ENCODE measurements around the gene TRAPPC4.
"Not testable (repeated sequence)": the region's sequence is repeated elsewhere in the genome, so short reads cannot be mapped to it uniquely, and the experiment has no call there.

The TRAPPC4 gene

DNA sequence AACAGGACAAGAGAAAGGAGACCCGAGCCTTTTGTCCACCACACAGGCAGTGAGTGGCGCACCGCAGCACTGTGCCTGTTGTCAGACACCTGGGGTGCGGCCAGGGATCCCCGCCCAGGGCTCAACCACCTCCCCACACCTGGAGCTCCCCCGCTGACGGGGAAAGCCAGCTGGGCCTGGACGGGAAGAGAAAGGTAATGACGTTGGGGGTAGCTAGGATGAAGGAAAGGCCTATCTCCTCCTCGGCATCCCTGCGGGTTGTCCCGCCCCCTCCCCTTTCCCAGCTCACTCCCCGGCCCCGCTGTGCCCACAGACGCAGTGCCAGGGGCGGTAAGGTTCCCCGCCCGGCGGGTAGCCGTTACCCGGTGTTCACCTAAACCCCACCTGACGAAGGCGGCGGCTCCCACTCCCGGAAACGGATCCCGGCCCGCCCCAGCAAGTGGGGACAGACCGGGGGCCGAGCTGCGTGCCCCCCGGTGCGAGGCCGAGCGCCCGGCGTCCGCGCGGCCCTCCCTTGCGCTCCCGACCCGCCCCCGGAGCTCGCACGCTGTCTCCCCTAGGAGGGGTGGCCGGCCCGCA, 37.9 kb downstream of the TRAPPC4 start:
- Histone ChIP-seq H3K27ac (ENCODE audit: low read depth, low read length) (peak overlapping the region; percentile 85), H3K9me3 (ENCODE audit: low read length) (no peaks in the 10 kb centered on the region), H3K4me3 (ENCODE audit: low read depth in 1 of 2, low read length in 2 of 2) (peak overlapping the region; percentile 79 to 91), H3K36me3 (ENCODE audit: insufficient read depth, low read length) (peaks cover 36% of the 10 kb centered on the region), H3K27me3 (ENCODE audit: control insufficient read depth in 1 of 2, insufficient read depth in 2 of 2, low read length in 2 of 2) (no peaks in the 10 kb centered on the region), H3K9ac (ENCODE audit: low read length) (peak overlapping the region; percentile 78), H3K4me1 (ENCODE audit: insufficient read depth, low read length) (peaks cover 14% of the 10 kb centered on the region)

DNA sequence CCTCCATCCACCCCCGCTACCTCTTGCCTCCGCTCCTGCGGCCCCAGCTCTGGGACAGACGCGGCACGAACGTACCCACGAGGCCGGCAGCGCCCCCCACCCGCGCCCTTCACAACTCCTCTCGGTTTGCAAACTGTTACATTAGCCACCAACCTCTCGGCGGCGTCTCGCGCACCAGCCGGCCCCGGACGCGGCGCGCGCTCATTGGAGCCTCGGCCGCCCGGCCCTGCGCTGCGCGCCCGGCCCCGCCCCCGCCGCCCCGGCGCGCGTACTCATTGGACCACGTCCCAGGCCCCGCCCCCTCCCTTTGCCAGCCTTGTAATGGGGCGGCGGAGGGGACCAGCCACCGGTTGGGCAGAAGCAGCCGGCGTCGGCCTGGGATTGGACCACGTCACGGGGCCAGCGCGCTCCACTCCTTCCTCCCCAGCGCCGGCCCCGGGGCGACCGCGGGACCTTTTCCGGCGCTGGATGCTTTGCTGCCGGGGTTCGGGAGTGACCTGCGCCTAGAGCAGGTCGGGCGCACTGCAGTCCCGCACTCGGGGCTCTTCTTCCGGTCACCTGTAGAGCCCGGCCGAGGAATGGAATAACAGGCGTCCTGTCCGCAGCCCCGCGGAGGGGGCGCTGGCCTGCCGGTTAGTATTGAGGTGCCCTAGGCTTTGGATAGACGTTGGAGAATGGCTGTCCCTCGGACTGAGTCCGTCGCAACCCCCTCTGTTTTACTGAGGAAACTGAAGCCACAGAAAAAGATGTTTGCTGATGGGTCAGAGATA, 38.6 kb downstream of the TRAPPC4 start, which contains the start of gene HYOU1:
TSS of gene HYOU1 (minus strand) at position 206 of the 770 bp plus-strand sequence. CDS start 1,045 bp downstream, outside the sequence.
- Histone ChIP-seq H3K4me3 (ENCODE audit: low read depth in 1 of 2, low read length in 2 of 2) (peak within 1 kb of the TSS; percentile 91 to 92), H3K9me3 (ENCODE audit: low read length) (no peaks in the 10 kb centered on the region), H3K36me3 (ENCODE audit: insufficient read depth, low read length) (peaks cover 30% of the 10 kb centered on the region), H3K27ac (ENCODE audit: low read depth, low read length) (peak within 1 kb of the TSS; percentile 94), H3K27me3 (ENCODE audit: control insufficient read depth in 1 of 2, insufficient read depth in 2 of 2, low read length in 2 of 2) (no peaks in the 10 kb centered on the region), H3K9ac (ENCODE audit: low read length) (peak within 1 kb of the TSS; percentile 78), H3K4me1 (ENCODE audit: insufficient read depth, low read length) (peaks cover 14% of the 10 kb centered on the region)

DNA sequence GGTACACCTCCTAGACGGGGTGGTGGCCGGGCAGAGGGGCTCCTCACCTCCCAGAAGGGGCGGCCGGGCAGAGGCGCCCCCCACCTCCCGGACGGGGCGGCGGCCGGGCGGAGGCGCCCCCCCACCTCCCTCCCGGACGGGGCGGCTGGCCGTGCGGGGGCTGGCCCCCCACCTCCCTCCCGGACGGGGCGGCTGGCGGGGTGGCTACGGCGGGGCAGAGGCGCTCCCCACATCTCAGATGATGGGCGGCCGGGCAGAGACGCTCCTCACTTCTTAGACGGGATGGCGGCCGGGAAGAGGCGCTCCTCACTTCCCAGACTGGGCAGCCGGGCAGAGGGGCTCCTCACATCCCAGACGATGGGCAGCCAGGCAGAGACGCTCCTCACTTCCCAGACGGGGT, 40.6 kb downstream of the TRAPPC4 start:
- not testable (repeated sequence) for H3K9ac ChIP-seq (ENCODE audit: low read length); H3K9me3 ChIP-seq (ENCODE audit: low read length); H3K27ac ChIP-seq (ENCODE audit: low read depth, low read length); H3K27me3 ChIP-seq (ENCODE audit: control insufficient read depth in 1 of 2, insufficient read depth in 2 of 2, low read length in 2 of 2); H3K4me3 ChIP-seq (ENCODE audit: low read depth in 1 of 2, low read length in 2 of 2)
- H3K4me1 ChIP-seq (ENCODE audit: insufficient read depth, low read length): peaks cover 14% of the 10 kb centered on the region
- peaks cover 10% of the 10 kb centered on the region for H3K36me3 ChIP-seq (ENCODE audit: insufficient read depth, low read length)

DNA sequence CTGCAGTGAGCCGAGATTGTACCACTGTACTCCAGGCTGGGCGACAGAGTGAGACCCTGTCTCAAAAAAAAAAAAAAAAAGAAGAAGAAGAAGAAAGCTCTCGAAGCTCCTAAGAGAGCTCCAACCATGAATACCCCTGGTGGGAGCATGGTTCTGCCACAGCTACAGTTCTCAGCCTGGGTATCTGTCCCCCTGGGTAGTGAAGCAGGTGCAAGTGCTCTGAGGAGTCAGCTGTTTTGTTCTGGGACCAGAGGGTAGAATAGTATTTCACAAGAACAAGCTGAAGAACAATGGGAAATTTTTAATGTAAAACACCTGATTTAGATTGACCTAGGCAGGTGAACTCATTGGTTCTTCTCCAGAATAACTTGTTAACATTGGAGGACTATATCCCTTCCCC, 42.7 kb downstream of the TRAPPC4 start:
- no peak overlapping the region for H3K9ac ChIP-seq (ENCODE audit: low read length)
- peaks cover 8% of the 10 kb centered on the region for H3K4me1 ChIP-seq (ENCODE audit: insufficient read depth, low read length)
- no peaks in the 10 kb centered on the region for H3K36me3 ChIP-seq (ENCODE audit: insufficient read depth, low read length)
- H3K27me3 ChIP-seq (ENCODE audit: control insufficient read depth in 1 of 2, insufficient read depth in 2 of 2, low read length in 2 of 2): no peaks in the 10 kb centered on the region
- no peak overlapping the region for H3K4me3 ChIP-seq (ENCODE audit: low read depth in 1 of 2, low read length in 2 of 2)
- no peaks in the 10 kb centered on the region for H3K9me3 ChIP-seq (ENCODE audit: low read length)
- no peak overlapping the region for H3K27ac ChIP-seq (ENCODE audit: low read depth, low read length)

DNA sequence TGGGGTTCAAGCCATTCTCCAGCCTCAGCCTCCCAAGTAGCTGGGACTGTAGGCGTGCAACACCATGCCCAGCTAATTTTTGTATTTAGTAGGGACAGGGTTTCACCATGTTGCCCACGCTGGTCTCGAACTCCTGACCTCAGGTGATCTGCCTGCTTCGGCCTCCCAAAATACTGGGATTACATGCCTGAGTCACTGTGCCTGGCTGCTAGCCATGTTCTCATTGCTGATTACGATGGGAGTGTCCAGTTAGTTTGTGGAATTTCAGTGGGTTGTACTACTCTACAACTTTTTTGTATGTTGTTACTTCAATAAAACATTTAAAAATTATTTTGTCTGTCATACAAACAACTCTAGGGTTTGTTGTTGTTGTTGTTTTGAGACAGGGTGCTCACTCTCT, 44.2 kb downstream of the TRAPPC4 start:
- Histone ChIP-seq H3K27me3 (ENCODE audit: control insufficient read depth in 1 of 2, insufficient read depth in 2 of 2, low read length in 2 of 2) (no peaks in the 10 kb centered on the region), H3K4me1 (ENCODE audit: insufficient read depth, low read length) (peaks cover 13% of the 10 kb centered on the region), H3K9ac (ENCODE audit: low read length) (no peak overlapping the region), H3K27ac (ENCODE audit: low read depth, low read length) (no peak overlapping the region), H3K36me3 (ENCODE audit: insufficient read depth, low read length) (no peaks in the 10 kb centered on the region), H3K9me3 (ENCODE audit: low read length) (no peaks in the 10 kb centered on the region), H3K4me3 (ENCODE audit: low read depth in 1 of 2, low read length in 2 of 2) (no peak overlapping the region)

DNA sequence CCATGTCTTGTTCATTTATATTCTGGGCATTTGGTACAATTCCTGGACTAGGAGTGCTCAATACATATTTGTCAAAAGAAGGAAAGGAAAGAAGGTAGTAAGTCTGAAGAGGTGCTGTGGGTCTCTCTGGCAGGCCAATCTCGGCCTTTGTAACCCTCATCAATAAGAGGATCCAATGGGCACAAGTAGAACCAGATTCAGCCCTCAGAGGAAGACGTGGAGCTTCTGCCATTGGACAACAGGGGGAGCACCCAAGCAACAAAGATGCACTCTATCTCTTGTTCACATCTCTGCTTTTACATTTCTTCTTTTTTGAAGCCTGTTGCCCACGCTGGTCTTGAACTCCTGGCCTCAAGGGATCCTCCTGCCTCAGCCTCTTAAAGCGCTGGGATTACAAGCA, 46.8 kb downstream of the TRAPPC4 start:
- Histone ChIP-seq H3K9ac (ENCODE audit: low read length) (no peak overlapping the region), H3K4me3 (ENCODE audit: low read depth in 1 of 2, low read length in 2 of 2) (no peak overlapping the region), H3K27me3 (ENCODE audit: control insufficient read depth in 1 of 2, insufficient read depth in 2 of 2, low read length in 2 of 2) (no peaks in the 10 kb centered on the region), H3K27ac (ENCODE audit: low read depth, low read length) (no peak overlapping the region), H3K9me3 (ENCODE audit: low read length) (no peaks in the 10 kb centered on the region), H3K36me3 (ENCODE audit: insufficient read depth, low read length) (peaks cover 4% of the 10 kb centered on the region), H3K4me1 (ENCODE audit: insufficient read depth, low read length) (peaks cover 22% of the 10 kb centered on the region)

DNA sequence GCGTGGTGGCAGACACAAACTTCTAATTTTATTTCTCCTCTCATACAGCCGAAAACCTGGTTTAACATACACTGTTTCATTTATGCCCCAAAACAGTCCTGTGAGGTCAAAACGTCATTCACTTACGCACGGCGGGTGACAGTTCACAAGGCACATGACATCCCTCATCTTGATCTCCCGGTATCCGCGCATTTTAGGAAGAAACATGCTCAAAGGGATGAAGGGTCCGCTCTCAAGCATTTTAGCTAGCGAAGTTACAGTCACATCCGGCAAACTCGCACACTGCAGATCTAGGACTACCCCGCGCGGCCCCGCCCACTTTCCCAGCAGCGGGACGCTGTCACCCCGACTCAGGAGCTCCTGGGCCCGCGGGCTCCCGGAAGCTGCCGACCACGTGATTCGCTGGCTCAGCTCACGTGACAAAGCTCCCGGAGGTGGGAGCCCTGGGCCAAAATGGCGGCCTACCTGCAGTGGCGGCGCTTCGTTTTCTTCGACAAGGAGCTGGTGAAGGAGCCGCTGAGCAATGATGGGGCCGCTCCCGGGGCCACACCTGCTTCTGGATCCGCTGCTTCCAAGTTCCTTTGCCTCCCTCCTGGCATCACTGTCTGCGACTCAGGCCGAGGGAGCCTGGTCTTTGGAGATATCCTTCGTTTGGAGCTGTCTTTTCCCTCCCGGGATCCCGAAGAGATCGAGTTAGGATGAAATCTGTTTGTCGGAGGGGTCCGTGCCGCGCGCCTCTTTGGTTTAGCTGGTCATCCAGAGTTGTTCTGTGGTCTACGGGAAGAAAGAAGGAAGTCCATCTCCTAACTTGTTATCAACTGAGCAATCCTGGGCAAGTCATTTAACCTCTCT, 49.0 kb downstream of the TRAPPC4 start, which contains the start of gene VPS11:
TSS of gene VPS11 (plus strand) at position 448 of the 852 bp plus-strand sequence. CDS start at position 454, 6 bp downstream.
- H3K36me3 ChIP-seq (ENCODE audit: insufficient read depth, low read length): peaks cover 18% of the 10 kb centered on the region
- peak within 1 kb of the TSS; percentile 51 to 100 for H3K4me3 ChIP-seq (ENCODE audit: low read depth in 1 of 2, low read length in 2 of 2)
- H3K9me3 ChIP-seq (ENCODE audit: low read length): no peaks in the 10 kb centered on the region
- H3K27me3 ChIP-seq (ENCODE audit: control insufficient read depth in 1 of 2, insufficient read depth in 2 of 2, low read length in 2 of 2): no peaks in the 10 kb centered on the region
- H3K27ac ChIP-seq (ENCODE audit: low read depth, low read length): peak within 1 kb of the TSS; percentile 95
- peak within 1 kb of the TSS; percentile 93 for H3K9ac ChIP-seq (ENCODE audit: low read length)
- H3K4me1 ChIP-seq (ENCODE audit: insufficient read depth, low read length): peaks cover 22% of the 10 kb centered on the region
